GM18519 (cell line): ENCODE measurements around the gene COQ3.
A peak's percentile ranks its signal among the peaks of the same experiment; 100 is the strongest.
"Not testable (repeated sequence)": the region's sequence is repeated elsewhere in the genome, so short reads cannot be mapped to it uniquely, and the experiment has no call there.

Experiments used
- ATAC-seq: cut with Tn5 transposase; IDR thresholded peaks from one replicate; pipeline ENCODE4 v1.9.1; 2021; ENCODE audit warnings: mild to moderate bottlenecking, moderate library complexity; ENCODE audit not compliant: unreplicated experiment, low FRiP score

Gene COQ3

GRCh38 chr6:99335298-99335697, 58.7 kb downstream of the COQ3 start:
- ATAC-seq, result not testable (repeated sequence)

GRCh38 chr6:99334526-99335127, 59.4 kb downstream of the COQ3 start:
- ATAC-seq, result peak; percentile 37

DNA sequence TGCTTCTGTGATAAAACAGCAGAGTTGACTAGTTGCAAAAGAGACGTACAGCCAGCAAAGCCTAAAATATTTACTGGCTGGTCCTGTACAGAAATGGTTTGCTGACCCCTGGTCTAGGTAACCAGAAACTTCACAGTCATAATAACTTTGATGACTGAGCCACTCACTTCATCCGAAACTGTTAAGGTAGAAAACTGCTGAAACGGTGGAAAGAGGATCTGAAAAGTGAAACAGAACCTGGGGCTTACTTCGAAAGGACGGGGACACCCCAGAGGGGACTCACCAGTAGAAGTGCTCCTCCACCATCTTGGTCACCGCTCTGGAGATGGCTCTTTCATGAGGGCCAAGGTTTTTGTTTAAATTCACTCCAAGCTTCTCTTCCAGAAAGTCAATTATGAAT, 60.9 kb downstream of the COQ3 start:
- ATAC-seq, result peak; percentile 87

DNA sequence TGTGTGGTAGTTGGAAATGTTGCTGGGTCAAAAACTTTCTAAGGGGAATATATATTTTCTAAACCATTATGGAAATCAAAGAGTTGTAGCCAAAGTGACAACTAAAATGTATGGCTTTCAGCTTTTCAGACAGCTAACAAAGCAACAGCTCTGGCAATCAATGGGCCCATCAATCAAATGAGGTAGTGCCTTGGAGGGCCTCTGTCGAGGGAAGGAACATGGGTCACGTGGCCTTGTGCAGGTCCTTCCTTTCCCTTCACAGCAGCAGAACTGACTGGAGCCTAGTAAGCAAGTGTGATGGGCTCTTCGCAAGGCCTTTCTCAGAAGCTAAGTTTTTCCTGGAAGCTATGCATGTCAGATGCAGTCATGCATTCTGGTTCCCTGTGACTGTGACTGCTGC, 62.5 kb downstream of the COQ3 start:
- ATAC-seq, result no peak

- ATAC-seq, result peak; percentile 67
Observed at GRCh38 chr6:99330159-99330558, 63.8 kb downstream of the COQ3 start.

DNA sequence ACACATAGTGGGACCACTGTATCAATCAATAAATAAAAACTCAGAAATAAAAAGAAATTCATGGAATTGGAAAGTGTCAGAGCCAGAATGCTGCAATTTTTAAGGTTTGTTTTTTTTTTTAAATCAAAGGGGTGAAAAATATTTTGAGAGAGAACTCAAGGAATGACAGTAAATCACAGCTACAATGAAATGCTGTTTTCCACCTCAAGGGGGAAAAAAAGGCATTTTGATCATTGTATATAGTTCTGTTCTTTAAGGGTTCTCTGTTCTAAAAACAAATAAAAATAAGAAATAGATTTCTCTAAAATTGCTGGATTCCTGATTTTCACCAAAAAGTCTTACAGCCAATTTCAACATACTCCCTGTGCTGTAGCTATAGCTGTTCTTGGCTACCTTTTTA, 69.0 kb downstream of the COQ3 start:
- no peak for ATAC-seq
